Middle frontal gyrus (tissue), 1 donor: ENCODE measurements around the gene SLC17A1.

Source experiments
- DNase-seq: peaks from one replicate; pipeline ENCODE4 v3.0.0-alpha.2; 2015; ENCODE audit warnings: low spot score; ENCODE audit errors: extremely low spot score

Gene SLC17A1

GRCh38 chr6:25832670-25833069, 818 bp upstream of the SLC17A1 start:
- no peak for DNase-seq

DNA sequence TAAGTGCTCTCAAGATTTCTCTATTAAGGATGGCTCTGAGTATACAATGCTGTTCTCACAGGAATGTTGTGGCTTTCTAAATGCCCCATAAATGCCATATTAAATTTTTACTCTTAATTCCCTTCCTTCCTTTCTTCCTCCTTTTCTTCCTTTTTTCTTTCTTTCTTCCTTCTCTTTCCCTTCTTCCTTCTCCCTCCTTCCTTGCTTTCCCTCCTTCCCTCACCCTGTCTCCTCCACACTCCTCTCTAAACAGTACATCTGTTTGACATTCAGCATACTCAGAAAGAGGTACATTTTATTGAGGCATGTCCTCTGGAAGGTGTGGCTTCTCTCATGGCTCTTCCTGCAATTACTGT, 433 bp upstream of the SLC17A1 start:
- no peak for DNase-seq

DNA sequence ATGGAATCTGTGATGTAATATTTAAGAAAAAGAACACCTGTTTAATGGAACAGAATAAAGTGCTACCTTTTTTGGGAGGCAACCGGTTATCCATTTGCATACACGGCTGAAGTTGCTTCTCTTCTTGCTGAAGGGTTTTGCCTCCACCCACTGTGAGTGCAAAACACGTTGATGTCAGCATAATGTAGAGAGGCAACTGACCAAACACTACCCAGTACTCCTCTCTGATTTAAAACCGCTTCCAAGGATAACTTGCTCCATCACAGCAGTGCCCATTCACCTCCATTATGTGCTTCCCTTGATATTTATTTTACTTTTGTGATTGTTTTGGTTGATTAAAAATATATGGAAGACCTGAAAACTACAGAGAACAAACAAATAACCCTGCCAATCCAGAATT, 1.4 kb downstream of the SLC17A1 start:
- DNase-seq: no peak

DNA sequence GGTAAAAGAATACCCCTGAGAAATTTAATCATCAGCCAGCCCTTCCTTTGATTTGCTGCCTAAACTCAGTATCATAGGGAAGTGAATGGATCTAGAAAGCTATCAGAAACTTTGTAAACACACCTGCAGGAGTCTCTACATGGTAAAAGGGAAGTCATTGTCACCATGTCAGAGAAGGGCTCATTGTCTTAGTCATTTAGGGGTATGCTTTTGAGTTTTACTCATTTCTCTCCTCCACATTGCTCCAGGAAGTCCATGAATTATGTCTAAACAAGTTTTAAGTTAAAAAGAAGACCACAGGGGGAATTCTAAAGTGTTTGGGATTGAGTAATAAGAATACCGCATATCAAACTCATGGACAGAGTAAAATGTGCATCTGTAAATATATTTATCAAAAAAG, 2.5 kb downstream of the SLC17A1 start:
- no peak for DNase-seq

DNA sequence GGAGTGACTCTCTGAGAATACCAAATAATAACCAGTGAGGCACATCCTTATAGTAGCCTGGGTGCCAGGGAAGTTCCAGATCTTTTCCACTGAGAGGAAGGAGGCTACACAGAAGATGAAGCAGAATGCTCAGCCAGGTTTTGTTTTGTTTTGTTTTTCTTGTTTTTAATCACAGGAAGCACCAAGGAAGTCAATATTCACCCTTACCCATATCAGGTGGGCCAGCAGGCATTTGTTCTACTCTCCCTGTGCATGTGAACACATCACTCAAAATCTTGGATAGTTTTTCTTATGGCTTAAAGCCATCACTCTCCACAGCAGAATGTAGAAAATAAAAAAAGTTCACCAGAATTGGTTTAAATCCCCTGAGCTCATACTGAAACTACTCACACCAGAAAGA, 10.5 kb downstream of the SLC17A1 start:
- DNase-seq: no peak

DNA sequence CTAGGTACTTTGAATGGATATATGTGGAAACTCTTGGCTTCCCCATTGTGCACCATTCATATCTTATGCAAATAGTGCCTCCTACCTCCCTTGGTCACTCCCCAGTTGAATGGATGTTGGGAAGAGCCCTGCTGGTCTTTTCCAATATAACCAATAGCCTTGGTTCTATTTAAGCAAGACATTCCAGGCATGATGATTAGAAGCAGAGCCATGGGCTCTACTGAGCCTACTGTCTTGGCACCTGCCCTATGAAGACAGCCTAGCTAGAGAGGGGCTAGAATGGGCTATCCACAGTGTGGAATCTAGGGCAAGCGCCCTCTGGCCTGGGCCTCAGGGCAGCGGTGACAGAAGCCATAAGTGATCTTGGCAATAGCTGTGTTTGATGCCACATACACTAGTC, 15.6 kb downstream of the SLC17A1 start:
- DNase-seq: no peak

DNA sequence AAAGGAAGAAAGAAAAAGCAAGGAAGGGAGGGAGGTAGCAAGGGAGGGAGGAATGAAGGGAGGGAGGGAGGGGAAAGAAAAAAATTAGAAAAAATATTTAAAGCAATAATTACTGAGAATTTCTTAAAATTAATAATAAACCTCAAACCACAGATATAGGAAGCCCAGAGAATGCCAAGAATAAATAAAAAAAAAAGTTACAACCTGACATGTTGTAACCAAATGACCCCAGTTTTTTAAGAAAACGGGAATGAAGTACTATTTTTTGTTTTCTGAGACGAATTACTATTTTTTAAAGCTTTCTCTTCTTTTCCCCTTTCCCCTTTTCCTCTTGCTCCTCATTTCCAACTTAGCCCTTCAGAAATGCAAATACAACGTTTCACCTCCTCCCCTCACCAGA, 16.7 kb downstream of the SLC17A1 start:
- DNase-seq: no peak

DNA sequence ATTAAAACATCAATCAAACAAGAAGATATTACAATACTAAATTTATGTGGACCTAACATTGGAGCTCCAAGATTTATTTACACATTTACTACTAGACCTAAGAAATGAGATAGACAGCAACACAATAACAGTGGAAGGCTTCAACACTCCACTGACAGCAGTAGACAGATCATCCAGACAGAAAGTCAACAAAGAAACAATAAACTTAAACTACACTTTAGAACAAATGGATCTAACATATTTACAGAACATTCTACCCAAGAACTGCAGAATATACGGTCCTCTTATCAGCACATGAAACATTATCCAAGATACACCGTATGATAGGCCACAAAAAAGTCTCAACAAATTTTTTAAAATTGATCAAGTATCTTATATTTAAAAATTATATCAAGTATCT, 27.0 kb downstream of the SLC17A1 start:
- no peak for DNase-seq

DNA sequence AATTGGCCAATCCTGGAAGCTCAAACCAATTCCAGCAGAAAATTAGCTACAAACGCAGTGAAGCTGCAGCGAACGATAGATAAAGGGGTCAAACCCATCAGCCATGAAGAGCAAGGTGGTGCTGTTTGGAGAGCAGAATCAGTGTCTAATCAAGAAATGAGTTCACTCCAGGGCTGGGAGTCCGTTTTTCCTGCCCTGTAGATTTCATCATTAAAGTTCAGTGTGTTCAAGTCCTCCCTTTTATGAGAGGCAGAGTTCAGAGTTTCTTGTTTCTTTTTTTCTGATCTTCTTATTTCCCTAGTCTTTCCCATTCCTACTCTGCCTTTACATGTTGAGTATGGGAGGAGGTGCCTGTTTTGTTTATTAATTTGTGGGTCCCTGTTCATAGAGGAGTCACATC, 30.4 kb downstream of the SLC17A1 start:
- DNase-seq: no peak

GRCh38 chr6:25794784-25795183, 37.1 kb downstream of the SLC17A1 start:
- DNase-seq: no peak

DNA sequence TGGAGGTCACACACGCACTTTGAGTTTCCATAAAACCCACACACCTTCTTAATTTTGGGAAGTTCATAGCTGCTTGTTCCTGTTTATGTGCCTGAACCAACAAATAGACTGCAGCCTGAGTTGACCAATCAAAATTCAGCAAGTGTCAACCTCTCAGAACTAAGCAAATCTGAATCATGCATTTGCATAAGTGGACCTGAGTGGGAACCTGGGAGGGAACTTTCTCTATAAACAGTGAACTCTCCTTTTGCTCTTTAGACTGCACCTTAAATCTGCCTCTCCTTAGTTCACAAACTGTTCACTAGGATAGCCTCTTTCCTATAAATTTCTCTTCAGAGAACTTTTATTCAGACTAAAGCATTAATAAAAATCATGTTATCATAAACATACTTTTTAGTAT, 37.9 kb downstream of the SLC17A1 start:
- no peak for DNase-seq

DNA sequence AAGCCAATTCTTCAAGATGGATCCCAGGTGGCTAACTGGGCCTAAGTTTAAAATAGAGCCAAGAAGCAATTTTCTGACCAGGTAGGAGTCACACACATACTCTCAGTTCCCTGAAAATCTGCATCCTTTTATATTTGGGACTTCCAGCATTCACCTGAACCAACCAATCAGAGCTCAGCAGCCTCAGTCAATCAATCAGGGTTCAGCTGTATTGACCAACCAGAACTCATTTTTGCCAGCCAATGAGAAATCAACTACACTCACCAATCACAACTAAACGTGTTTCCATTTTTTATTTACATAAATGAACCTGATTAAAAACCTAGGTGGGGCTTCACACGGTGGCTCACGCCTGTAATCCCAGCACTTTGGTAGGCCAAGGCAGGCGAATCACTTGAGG, 39.8 kb downstream of the SLC17A1 start:
- DNase-seq: no peak

GRCh38 chr6:25789475-25789874, 42.4 kb downstream of the SLC17A1 start:
- no peak for DNase-seq

- DNase-seq: no peak
Observed at GRCh38 chr6:25788305-25788922, 43.4 kb downstream of the SLC17A1 start.

- DNase-seq: no peak
Observed at GRCh38 chr6:25787428-25787827, 44.4 kb downstream of the SLC17A1 start.

GRCh38 chr6:25781134-25781533, 50.7 kb downstream of the SLC17A1 start:
- DNase-seq: no peak

GRCh38 chr6:25777856-25778649, 53.8 kb downstream of the SLC17A1 start:
- DNase-seq: no peak

- DNase-seq: no peak
Observed at GRCh38 chr6:25777031-25777430, 54.8 kb downstream of the SLC17A1 start.

GRCh38 chr6:25774120-25774715, 57.6 kb downstream of the SLC17A1 start:
- no peak for DNase-seq

DNA sequence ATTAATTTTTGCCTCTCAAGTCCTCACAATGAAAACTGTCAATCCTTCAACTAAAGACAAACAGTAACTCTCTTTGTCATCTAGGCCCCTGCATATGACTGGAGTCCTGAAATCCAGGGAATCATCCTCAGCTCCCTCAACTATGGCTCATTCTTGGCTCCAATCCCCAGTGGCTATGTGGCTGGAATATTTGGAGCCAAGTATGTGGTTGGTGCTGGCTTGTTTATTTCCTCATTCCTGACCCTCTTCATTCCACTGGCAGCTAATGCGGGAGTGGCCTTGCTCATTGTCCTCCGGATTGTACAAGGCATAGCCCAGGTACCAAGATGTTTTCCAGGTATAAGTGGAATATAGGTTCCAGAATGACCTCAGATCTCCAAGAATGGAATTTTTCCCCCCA, 61.9 kb downstream of the SLC17A1 start:
- no peak for DNase-seq

DNA sequence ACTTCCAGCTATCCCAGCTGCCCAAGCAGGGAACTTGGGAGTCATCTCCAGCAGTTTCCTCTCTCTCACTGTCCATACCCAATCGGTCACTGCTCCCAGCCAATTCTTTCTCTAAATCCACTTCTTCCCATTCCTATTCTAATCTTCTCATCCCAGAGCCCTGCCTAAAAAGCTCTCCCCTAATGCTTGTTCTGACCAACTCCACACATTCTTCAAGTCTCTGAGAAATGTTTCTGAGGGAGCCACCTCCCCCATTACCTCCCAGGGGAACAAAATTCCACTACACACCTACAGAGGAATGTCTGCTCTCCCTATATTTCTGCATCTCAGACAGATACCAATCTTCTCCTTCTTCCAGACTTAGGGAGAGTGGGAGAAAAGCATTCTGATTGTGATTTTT, 63.3 kb downstream of the SLC17A1 start:
- DNase-seq: no peak

- DNase-seq: no peak
Observed at GRCh38 chr6:25764611-25765010, 67.2 kb downstream of the SLC17A1 start.
